ENCODE results near the gene SAMHD1.
A peak's percentile ranks its signal among the peaks of the same experiment; 100 is the strongest.

SAMHD1 gene

DNA sequence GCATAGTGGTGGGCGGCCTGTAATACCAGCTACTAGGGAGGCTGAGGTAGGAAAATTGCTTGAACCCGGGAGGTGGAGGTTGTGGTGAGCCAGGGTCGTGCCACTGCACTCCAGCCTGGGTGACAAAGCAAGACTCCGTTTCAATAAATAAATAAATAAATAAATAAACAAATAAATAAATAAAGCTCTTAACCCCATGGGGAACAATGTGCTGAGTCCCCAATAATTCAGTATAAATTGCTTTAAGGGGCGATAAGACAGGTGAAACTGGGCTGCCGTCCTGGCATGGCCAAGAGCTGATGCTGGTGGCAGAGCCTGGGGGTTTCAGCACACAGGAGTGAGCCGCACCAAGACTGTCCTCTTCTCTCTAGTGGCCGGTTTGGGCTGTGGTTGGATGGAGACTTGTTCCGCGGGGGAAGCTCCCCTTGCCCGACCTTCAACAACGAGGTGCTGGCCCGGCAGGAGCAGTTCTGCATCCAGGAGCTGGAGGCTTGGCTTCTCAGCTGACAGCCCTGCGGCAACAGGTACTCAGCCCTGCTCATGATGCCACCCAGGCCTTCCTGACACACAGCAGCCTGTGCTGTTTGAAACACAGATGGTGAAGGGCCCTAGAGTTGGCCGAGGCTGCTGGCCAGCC, 62.5 kb downstream of the SAMHD1 start:
- H3K4me3 ChIP-seq (ENCODE audit: insufficient read depth, low read length, poor library complexity, severe bottlenecking) = no peak overlapping the region
- H3K9me3 ChIP-seq (ENCODE audit: insufficient read depth, low read length) = no peaks in the 10 kb centered on the region
- no peaks in the 10 kb centered on the region for H4K20me1 ChIP-seq (ENCODE audit: low read depth, low read length)
- H3K36me3 ChIP-seq (ENCODE audit: low read length) = no peaks in the 10 kb centered on the region
- no peaks in the 10 kb centered on the region for H3F3A ChIP-seq (ENCODE audit: insufficient read depth)
- no peak overlapping the region for H3K9ac ChIP-seq (ENCODE audit: low read length)
- no peak overlapping the region for H3K27ac ChIP-seq (ENCODE audit: low read depth, low read length)
- no peaks in the 10 kb centered on the region for H3K9me2 ChIP-seq (replicated peaks; ENCODE audit: insufficient read depth, low read length)
- H3K79me2 ChIP-seq (ENCODE audit: insufficient read depth, low read length) = no peaks in the 10 kb centered on the region
- no peak overlapping the region for H3K4me2 ChIP-seq (ENCODE audit: low read depth, low read length, poor library complexity, severe bottlenecking)
- no peak overlapping the region for H2AFZ ChIP-seq (ENCODE audit: low read depth, low read length, severe bottlenecking)
- TF ChIP-seq, protein P1, sequence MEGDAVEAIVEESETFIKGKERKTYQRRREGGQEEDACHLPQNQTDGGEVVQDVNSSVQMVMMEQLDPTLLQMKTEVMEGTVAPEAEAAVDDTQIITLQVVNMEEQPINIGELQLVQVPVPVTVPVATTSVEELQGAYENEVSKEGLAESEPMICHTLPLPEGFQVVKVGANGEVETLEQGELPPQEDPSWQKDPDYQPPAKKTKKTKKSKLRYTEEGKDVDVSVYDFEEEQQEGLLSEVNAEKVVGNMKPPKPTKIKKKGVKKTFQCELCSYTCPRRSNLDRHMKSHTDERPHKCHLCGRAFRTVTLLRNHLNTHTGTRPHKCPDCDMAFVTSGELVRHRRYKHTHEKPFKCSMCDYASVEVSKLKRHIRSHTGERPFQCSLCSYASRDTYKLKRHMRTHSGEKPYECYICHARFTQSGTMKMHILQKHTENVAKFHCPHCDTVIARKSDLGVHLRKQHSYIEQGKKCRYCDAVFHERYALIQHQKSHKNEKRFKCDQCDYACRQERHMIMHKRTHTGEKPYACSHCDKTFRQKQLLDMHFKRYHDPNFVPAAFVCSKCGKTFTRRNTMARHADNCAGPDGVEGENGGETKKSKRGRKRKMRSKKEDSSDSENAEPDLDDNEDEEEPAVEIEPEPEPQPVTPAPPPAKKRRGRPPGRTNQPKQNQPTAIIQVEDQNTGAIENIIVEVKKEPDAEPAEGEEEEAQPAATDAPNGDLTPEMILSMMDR (IDR thresholded peaks at IDR 0.05; ENCODE audit: insufficient read depth, low read length, poor library complexity, severe bottlenecking) = no peak
- TF ChIP-seq EZH2phosphoT487 (conservative IDR thresholded peaks at IDR 0.05; ENCODE audit: low read length) = no peak
- H3K27me3 ChIP-seq (ENCODE audit: low read length) = no peaks in the 10 kb centered on the region

DNA sequence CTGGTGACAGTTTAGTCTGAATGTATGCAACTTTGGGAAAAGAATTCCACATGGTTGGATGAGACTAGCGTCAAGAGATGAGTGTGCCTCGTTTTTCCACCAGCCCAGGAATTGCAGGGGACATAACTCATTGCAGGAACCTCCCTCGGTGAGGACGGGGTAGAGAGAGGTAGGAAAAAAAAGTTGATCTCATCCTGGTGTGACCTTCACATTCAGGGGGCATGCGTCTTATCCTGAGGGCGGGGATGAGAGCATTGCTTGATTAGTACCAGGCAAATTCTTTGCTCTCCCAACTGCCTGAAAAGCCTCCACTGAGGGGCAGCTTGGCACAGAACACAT, 63.8 kb downstream of the SAMHD1 start:
- Histone ChIP-seq H3K4me2 (ENCODE audit: low read depth, low read length, poor library complexity, severe bottlenecking) (no peak overlapping the region), H3K9me2 (replicated peaks; ENCODE audit: insufficient read depth, low read length) (no peaks in the 10 kb centered on the region), H3K4me3 (ENCODE audit: insufficient read depth, low read length, poor library complexity, severe bottlenecking) (no peak overlapping the region), H3F3A (ENCODE audit: insufficient read depth) (no peaks in the 10 kb centered on the region), H2AFZ (ENCODE audit: low read depth, low read length, severe bottlenecking) (no peak overlapping the region), H3K36me3 (ENCODE audit: low read length) (no peaks in the 10 kb centered on the region), H3K27me3 (ENCODE audit: low read length) (no peaks in the 10 kb centered on the region), H3K9me3 (ENCODE audit: insufficient read depth, low read length) (no peaks in the 10 kb centered on the region), H3K79me2 (ENCODE audit: insufficient read depth, low read length) (no peaks in the 10 kb centered on the region), H4K20me1 (ENCODE audit: low read depth, low read length) (no peaks in the 10 kb centered on the region), H3K9ac (ENCODE audit: low read length) (no peak overlapping the region), H3K27ac (ENCODE audit: low read depth, low read length) (no peak overlapping the region)
- TF ChIP-seq EZH2phosphoT487 (conservative IDR thresholded peaks at IDR 0.05; ENCODE audit: low read length) = no peak
- TF ChIP-seq, protein P1 (IDR thresholded peaks at IDR 0.05; ENCODE audit: insufficient read depth, low read length, poor library complexity, severe bottlenecking) = no peak

DNA sequence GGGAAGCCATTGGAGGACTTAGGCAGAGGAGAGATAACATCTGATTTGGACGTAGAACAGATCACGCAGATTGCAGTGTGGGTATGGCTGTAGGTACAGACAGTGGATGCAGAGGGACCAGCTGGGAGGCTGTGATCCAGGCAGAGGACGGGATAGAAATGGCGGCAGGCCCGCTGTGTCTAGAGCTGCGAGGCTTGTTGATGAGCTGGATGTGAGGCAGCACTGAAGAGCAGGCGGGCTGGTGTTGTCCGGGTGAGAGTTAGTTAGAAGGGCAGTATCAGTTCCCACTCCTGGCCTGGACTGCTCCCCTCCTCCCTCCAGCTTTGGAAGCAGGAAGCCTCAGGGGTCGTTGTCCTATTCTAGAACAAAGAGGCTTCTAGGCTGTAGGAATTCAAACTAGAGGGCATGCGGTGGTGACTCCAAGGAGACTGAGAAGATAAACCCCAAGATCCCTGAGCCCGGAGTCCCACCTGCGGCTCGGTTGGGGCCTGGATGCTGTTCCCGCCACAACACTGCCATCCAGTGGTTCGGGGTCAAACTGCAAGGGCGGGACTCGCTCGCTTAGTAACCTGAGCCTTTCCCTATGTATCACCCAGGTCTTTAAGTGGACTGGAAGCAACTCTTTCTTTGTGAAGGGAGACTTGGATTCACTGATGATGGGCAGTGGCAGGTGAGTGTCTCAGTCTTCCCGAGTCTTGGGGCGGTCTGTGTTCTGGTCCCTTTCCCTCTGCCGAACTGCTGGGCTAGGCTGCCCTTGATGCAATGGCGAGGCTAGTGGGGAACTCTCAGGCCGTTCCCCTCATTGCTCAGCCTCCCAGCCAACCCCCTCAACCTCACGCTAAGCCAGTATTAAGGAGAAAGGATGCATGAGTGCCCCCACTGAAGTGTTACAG, 64.4 kb downstream of the SAMHD1 start:
- Histone ChIP-seq H3K9ac (ENCODE audit: low read length) (peak overlapping the region; percentile 31; the same call in 1 of the 2 replicates), H3K27ac (ENCODE audit: low read depth, low read length) (no peak overlapping the region), H3F3A (ENCODE audit: insufficient read depth) (no peaks in the 10 kb centered on the region), H3K9me2 (replicated peaks; ENCODE audit: insufficient read depth, low read length) (no peaks in the 10 kb centered on the region), H4K20me1 (ENCODE audit: low read depth, low read length) (no peaks in the 10 kb centered on the region), H3K79me2 (ENCODE audit: insufficient read depth, low read length) (no peaks in the 10 kb centered on the region), H3K27me3 (ENCODE audit: low read length) (no peaks in the 10 kb centered on the region), H3K4me2 (ENCODE audit: low read depth, low read length, poor library complexity, severe bottlenecking) (peak overlapping the region; percentile 28), H3K4me3 (ENCODE audit: insufficient read depth, low read length, poor library complexity, severe bottlenecking) (no peak overlapping the region), H3K36me3 (ENCODE audit: low read length) (no peaks in the 10 kb centered on the region), H2AFZ (ENCODE audit: low read depth, low read length, severe bottlenecking) (peak overlapping the region; percentile 66), H3K9me3 (ENCODE audit: insufficient read depth, low read length) (no peaks in the 10 kb centered on the region)
- no peak for TF ChIP-seq EZH2phosphoT487 (conservative IDR thresholded peaks at IDR 0.05; ENCODE audit: low read length)
- TF ChIP-seq, protein P1 (IDR thresholded peaks at IDR 0.05; ENCODE audit: insufficient read depth, low read length, poor library complexity, severe bottlenecking) = peak; percentile 91

Measured in SU-DHL-6 (cell line).